Fibroblast of the aortic adventitia (primary cell): ENCODE results near the gene ULK4. TPM values are rescaled to one million over a fixed set of nuclear protein-coding genes. Genes with fewer than 3 reads are reported as not detected.
"Not testable (repeated sequence)": the region's sequence is repeated elsewhere in the genome, so short reads cannot be mapped to it uniquely, and the experiment has no call there.

Experiments
- DNase-seq: peaks from one replicate; pipeline ENCODE4 v3.0.0-alpha.2; 2010; ENCODE audit warnings: low read depth
- H3K4me3 ChIP-seq: 2 replicates; pipeline ENCODE4 v1.5.1; 2011; ENCODE audit warnings: low read depth, mild to moderate bottlenecking, control low read depth, low read length, moderate library complexity
- total RNA-seq: library from RNA; depleted of rRNA; stranded (reverse); fragments of >200 nt; gene quantifications from 2 replicates; pipeline ENCODE4 v1.2.3, GENCODE V29; 2012; ENCODE audit warnings: low replicate concordance
- TF ChIP-seq, protein P1 (sequence below): IDR thresholded peaks from 2 replicates; pipeline ENCODE4 v1.5.1; 2011; ENCODE audit warnings: mild to moderate bottlenecking, low read length, control low read depth, inconsistent platforms; ENCODE audit not compliant: insufficient read depth

The ULK4 gene
- total RNA-seq, 1 donor: 16.1 TPM

- TF ChIP-seq, protein P1, sequence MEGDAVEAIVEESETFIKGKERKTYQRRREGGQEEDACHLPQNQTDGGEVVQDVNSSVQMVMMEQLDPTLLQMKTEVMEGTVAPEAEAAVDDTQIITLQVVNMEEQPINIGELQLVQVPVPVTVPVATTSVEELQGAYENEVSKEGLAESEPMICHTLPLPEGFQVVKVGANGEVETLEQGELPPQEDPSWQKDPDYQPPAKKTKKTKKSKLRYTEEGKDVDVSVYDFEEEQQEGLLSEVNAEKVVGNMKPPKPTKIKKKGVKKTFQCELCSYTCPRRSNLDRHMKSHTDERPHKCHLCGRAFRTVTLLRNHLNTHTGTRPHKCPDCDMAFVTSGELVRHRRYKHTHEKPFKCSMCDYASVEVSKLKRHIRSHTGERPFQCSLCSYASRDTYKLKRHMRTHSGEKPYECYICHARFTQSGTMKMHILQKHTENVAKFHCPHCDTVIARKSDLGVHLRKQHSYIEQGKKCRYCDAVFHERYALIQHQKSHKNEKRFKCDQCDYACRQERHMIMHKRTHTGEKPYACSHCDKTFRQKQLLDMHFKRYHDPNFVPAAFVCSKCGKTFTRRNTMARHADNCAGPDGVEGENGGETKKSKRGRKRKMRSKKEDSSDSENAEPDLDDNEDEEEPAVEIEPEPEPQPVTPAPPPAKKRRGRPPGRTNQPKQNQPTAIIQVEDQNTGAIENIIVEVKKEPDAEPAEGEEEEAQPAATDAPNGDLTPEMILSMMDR: peak; percentile 59
- peak; percentile 52 for DNase-seq
Measured at GRCh38 chr3:41716471-41716870, 245.4 kb downstream of the ULK4 start.

DNA sequence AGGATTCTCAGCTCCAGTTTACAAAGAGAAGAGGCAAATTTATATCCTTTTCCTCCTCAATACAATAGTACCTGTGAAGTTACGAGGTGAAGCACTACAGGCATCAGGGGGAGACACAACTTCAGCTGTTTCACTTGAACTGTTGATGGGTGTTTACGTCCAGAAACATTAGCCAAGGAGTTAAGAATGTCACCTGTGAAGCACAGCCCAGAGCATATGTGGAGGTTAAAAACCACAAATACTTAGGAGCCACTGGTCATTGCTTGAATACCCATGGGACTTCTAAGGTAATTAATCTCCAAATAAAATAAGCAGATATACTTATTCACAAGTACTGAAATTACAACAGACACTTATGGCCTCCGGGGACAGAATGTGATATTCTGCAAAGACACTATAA, 246.5 kb downstream of the ULK4 start:
- no peak for DNase-seq
- no peak overlapping the region for H3K4me3 ChIP-seq
- TF ChIP-seq, protein P1: no peak

More at GRCh38 chr3:41716471-41716870, 245.4 kb downstream of the ULK4 start:
- H3K4me3 ChIP-seq: no peak overlapping the region

DNA sequence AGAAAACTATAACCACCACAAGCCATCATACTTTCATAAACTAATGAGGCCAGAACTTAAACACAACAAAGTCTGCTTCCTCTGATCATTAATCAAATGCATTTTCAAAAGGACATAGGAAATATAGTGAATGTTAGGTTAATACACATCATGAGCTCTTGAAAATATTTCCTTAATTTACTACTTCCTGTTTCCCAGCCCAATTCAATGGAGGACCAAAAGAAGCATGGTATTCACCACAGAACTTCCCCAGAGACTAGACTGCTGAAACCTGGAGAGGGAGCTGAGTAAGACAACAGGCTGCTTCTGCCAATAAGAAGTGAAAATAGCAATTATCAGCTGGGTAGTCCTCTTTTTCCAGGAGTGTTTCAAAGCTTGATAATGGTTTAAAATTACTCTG, 250.3 kb downstream of the ULK4 start:
- TF ChIP-seq, protein P1: no peak
- DNase-seq: peak; percentile 62
- H3K4me3 ChIP-seq: no peak overlapping the region

DNA sequence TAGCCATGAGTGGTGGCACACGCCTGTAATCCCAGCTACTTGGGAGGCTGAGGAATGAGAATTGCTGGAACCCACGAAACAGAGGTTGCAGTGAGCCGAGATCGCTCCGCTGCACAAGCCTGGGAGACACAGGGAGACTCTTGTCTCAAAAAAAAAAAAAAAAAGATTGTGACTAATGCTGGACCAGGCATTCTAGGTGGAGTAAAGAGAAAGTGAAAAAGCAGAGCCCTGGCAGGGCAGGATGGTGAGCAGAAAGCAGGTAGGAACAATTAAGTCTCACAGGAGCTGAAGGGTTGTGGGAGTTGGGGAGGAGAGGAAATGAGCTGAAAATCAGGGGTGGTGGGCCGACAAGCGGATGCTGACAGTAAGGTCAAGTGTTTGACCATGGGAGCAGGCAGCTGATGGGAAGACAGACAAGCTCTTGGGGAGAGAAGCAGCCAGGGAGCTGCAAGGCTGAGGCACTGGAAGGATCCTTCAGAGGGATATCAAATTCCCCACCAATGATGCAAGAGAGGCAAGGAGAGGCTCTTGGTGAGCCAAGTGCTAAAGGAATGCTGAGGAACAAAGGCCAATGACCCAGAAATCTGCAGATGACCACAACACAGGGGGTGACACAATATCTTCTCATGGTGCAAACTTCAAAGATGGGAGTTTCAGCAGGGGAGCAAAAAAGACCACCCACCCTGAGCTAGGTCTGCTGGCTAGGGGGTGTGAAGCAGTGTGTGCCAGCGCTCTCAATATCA, 251.1 kb downstream of the ULK4 start:
- peak; percentile 77 for DNase-seq
- TF ChIP-seq, protein P1: no peak
- H3K4me3 ChIP-seq: no peak overlapping the region

- not testable (repeated sequence) for DNase-seq, H3K4me3 ChIP-seq
Measured at GRCh38 chr3:41709213-41709612, 252.7 kb downstream of the ULK4 start.

GRCh38 chr3:41708176-41708575, 253.7 kb downstream of the ULK4 start:
- no peak for DNase-seq
- H3K4me3 ChIP-seq: no peak overlapping the region
- TF ChIP-seq, protein P1: no peak

DNA sequence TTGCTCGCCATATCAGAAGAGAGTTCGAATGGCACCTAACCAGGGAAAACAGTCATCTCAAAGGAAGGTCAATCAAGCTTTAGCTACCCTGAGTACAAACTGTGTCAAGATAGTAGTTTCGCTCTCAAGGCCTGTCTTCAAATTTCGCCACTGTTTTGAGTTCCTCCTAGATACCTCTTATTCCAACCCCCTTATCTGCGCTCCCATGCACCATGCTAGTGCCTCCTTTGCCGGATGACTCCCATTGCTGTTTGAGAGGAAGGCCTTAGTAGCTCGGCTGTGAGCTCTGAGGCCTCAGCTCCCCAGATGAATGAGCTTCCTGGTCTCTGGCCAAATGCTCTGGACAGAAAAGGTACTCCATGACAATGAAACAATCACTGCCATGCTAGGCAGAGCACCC, 256.0 kb downstream of the ULK4 start:
- TF ChIP-seq, protein P1: no peak
- no peak overlapping the region for H3K4me3 ChIP-seq
- no peak for DNase-seq
